GM12878 (cell line): ENCODE data around the gene SCN4A.
"Not testable (repeated sequence)": the region's sequence is repeated elsewhere in the genome, so short reads cannot be mapped to it uniquely, and the experiment has no call there.

ENCODE experiments used
- DPF2 ChIP-seq: fragments of 450-650 bp; IDR thresholded peaks from 2 replicates; pipeline ENCODE4 v1.6.1; 2017; ENCODE audit warnings: mild to moderate bottlenecking
- EP300 ChIP-seq, 2 experiments: fragments of 150-350 bp in 1 of 2; IDR thresholded peaks; 2 replicates each; pipeline ENCODE4 v1.6.1; 2011 to 2012; ENCODE audit warnings: low read depth in 2 of 2, low read length in 2 of 2, borderline replicate concordance in 1 of 2, improper control_type of control experiment in 1 of 2, inconsistent platforms in 1 of 2; ENCODE audit not compliant: control insufficient read depth in 1 of 2
- KAT2A ChIP-seq: conservative IDR thresholded peaks from 2 replicates; pipeline ENCODE4 v1.6.1; 2011; ENCODE audit warnings: low read depth, low read length; ENCODE audit not compliant: control insufficient read depth
- POLR2A ChIP-seq: IDR thresholded peaks from 2 replicates; pipeline ENCODE4 v1.6.1; 2011; ENCODE audit warnings: low read depth, mild to moderate bottlenecking, low read length
- TF ChIP-seq, protein P1 (sequence below): fragments of 450-650 bp; IDR thresholded peaks from 2 replicates; pipeline ENCODE4 v1.6.1; 2017; ENCODE audit warnings: low read depth, mild to moderate bottlenecking, moderate library complexity
- TF ChIP-seq, protein P2 (sequence below), 3 experiments: IDR thresholded peaks in 2 of 3; conservative IDR thresholded peaks in 1 of 3; 2 replicates each; pipeline ENCODE4 v1.5.1; 2011; ENCODE audit warnings: low read depth in 3 of 3, low read length in 3 of 3, mild to moderate bottlenecking in 3 of 3, control low read depth in 2 of 3, moderate library complexity in 2 of 3, inconsistent platforms in 1 of 3, mixed read lengths in 1 of 3; ENCODE audit not compliant: control insufficient read depth in 2 of 3, insufficient read depth in 1 of 3; ENCODE audit errors: extremely low read depth in 1 of 3
- TF ChIP-seq, protein P3 (sequence below): fragments of 450-650 bp; IDR thresholded peaks from 2 replicates; pipeline ENCODE4 v1.6.1; 2017; ENCODE audit warnings: mild to moderate bottlenecking, moderate library complexity

DNA sequence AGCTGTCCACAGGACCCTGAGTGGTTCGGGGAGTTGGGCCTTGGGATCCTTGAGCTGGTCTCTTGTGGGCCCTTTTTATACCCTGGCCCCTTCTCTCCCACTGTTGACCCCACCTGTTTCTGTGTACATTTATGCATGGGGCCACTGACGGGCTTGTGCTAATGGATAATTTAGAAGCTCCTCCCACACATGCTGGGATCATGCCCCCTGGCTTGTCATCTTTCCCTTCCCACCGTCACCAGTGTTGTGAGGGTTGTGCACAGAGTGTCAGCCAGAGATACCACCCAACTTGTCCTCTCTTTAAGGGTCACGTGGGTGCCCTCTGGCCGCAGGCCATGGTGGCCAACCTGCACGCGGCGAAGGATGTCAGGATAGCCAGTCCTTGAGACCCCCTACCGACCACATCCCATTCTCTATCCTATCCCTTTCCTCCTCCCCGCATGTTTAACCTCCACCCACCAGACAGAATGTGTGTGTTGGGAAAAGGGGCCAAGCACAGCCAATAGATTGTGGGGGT is 53.9 kb downstream of the SCN4A start, which contains the start of gene GH1:
- TF ChIP-seq, protein P1, sequence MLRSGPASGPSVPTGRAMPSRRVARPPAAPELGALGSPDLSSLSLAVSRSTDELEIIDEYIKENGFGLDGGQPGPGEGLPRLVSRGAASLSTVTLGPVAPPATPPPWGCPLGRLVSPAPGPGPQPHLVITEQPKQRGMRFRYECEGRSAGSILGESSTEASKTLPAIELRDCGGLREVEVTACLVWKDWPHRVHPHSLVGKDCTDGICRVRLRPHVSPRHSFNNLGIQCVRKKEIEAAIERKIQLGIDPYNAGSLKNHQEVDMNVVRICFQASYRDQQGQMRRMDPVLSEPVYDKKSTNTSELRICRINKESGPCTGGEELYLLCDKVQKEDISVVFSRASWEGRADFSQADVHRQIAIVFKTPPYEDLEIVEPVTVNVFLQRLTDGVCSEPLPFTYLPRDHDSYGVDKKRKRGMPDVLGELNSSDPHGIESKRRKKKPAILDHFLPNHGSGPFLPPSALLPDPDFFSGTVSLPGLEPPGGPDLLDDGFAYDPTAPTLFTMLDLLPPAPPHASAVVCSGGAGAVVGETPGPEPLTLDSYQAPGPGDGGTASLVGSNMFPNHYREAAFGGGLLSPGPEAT, result not testable (repeated sequence)
- not testable (repeated sequence) for TF ChIP-seq EP300 (IDR thresholded peaks at IDR 0.05; ENCODE audit: borderline replicate concordance in 1 of 2, control insufficient read depth in 1 of 2, low read depth in 2 of 2, low read length in 2 of 2); KAT2A; DPF2; POLR2A
- TF ChIP-seq, protein P2, sequence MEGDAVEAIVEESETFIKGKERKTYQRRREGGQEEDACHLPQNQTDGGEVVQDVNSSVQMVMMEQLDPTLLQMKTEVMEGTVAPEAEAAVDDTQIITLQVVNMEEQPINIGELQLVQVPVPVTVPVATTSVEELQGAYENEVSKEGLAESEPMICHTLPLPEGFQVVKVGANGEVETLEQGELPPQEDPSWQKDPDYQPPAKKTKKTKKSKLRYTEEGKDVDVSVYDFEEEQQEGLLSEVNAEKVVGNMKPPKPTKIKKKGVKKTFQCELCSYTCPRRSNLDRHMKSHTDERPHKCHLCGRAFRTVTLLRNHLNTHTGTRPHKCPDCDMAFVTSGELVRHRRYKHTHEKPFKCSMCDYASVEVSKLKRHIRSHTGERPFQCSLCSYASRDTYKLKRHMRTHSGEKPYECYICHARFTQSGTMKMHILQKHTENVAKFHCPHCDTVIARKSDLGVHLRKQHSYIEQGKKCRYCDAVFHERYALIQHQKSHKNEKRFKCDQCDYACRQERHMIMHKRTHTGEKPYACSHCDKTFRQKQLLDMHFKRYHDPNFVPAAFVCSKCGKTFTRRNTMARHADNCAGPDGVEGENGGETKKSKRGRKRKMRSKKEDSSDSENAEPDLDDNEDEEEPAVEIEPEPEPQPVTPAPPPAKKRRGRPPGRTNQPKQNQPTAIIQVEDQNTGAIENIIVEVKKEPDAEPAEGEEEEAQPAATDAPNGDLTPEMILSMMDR (IDR thresholded peaks at IDR 0.05 in 2 of 3, conservative IDR thresholded peaks at IDR 0.05 in 1 of 3; ENCODE audit: control insufficient read depth in 2 of 3, extremely low read depth in 1 of 3, insufficient read depth in 1 of 3, low read depth in 3 of 3, low read length in 3 of 3), result not testable (repeated sequence)
- TF ChIP-seq, protein P3, sequence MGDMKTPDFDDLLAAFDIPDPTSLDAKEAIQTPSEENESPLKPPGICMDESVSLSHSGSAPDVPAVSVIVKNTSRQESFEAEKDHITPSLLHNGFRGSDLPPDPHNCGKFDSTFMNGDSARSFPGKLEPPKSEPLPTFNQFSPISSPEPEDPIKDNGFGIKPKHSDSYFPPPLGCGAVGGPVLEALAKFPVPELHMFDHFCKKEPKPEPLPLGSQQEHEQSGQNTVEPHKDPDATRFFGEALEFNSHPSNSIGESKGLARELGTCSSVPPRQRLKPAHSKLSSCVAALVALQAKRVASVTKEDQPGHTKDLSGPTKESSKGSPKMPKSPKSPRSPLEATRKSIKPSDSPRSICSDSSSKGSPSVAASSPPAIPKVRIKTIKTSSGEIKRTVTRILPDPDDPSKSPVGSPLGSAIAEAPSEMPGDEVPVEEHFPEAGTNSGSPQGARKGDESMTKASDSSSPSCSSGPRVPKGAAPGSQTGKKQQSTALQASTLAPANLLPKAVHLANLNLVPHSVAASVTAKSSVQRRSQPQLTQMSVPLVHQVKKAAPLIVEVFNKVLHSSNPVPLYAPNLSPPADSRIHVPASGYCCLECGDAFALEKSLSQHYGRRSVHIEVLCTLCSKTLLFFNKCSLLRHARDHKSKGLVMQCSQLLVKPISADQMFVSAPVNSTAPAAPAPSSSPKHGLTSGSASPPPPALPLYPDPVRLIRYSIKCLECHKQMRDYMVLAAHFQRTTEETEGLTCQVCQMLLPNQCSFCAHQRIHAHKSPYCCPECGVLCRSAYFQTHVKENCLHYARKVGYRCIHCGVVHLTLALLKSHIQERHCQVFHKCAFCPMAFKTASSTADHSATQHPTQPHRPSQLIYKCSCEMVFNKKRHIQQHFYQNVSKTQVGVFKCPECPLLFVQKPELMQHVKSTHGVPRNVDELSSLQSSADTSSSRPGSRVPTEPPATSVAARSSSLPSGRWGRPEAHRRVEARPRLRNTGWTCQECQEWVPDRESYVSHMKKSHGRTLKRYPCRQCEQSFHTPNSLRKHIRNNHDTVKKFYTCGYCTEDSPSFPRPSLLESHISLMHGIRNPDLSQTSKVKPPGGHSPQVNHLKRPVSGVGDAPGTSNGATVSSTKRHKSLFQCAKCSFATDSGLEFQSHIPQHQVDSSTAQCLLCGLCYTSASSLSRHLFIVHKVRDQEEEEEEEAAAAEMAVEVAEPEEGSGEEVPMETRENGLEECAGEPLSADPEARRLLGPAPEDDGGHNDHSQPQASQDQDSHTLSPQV, result not testable (repeated sequence)
